ENCODE measurements around the gene SERPINB7.

GRCh38 chr18:63828656-63829055, 53.4 kb downstream of the SERPINB7 start:
- TF ChIP-seq CTCF (conservative IDR thresholded peaks at IDR 0.05; ENCODE audit: low read depth, low read length) (no peak), EZH2 (IDR thresholded peaks at IDR 0.05; ENCODE audit: low read length, unreplicated experiment) (no peak)
